Hippocampal formation (tissue), 2 donors: ENCODE measurements around the gene CNOT10.
A peak's percentile ranks its signal among the peaks of the same experiment; 100 is the strongest.
"Not testable (repeated sequence)": the region's sequence is repeated elsewhere in the genome, so short reads cannot be mapped to it uniquely, and the experiment has no call there.

Source experiments
- DNase-seq, 2 donors: peaks; one replicate each; lab custom pipeline; 2025; lab: John Stamatoyannopoulos, UW

CNOT10 gene

DNA sequence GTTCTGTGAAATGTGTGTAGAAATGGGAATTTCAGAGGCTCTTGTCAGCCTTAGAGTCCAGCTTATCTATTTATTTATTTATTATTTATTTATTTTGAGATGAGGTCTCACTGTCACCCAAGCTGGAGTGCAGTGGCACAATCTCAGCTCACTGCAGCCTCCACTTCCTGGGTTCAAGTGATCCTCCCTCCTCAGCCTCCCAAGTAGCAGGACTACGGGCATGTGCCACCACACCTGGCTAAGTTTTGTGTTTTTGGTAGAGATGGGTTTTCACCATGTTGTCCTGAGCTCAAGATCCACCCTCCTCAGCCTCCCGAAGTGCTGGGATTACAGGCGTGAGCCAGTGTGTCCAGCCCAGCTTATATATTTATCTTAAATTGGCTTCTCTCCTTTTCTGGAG lies 11.5 kb downstream of the CNOT10 start:
- DNase-seq = no peak

DNA sequence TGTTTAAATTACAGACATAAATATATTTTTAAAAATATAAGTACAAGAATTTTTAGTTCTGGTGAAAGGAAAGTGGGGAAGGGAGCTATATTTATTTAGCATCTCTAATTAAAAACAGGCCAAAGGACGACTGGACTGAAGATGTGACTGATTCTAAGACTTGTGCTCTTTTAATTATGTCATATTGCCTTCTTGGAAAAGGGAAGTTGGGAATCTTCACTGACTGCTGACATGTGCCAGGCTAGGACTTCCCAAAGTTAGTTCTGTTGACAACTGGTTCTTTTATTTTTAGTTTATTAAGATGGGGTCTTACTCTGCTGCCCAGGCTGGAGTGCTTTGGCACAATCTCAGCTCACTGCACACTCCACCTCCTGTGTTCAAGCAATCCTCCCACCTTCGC lies 13.5 kb downstream of the CNOT10 start:
- DNase-seq = no peak

- DNase-seq = no peak
Observed at GRCh38 chr3:32699429-32699828, 14.4 kb downstream of the CNOT10 start.

- DNase-seq = no peak
Observed at GRCh38 chr3:32700244-32700643, 15.3 kb downstream of the CNOT10 start.

DNA sequence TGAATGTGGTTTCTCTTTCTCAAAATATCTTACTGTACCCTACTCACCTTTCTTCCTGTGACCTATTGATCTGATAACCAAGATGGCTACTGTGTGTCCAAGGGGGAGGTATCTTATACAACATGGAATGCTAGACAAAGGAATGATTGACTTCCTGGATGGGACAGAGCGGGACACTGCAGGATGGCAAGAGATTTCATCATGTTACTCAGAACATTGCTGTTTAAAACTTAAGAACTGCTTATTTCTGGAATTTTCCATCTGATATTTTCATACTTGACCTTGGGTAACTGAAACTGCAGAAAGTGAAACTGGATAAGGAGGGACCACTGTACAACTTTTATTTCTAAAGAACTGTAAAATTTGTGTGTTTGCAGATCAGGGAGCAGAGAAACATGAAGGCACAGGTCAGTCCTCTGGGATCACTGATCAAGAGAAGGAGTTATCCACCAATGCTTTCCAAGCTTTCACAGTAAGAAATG lies 18.5 kb downstream of the CNOT10 start:
- DNase-seq = no peak

DNA sequence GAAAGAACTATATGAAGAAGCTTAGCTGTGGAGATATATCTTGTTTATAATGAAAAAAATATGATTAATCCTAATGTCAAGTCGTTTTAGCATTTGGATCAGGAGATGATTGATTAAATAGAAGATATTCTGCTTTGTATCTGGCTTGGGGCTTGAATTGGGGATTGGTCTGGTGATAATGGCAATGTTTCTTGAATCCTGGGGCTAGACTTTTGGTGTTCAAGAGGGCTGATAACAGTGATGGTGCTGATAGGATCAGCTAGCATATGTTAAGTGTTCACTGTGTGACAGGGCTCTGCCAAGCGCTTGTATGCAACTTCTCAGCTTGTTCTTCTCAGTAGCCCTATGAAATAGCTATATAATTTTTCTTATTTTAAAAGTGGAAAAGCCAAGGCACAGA lies 20.2 kb downstream of the CNOT10 start:
- DNase-seq = no peak

GRCh38 chr3:32706348-32707025 lies 21.5 kb downstream of the CNOT10 start:
- no peak for DNase-seq

GRCh38 chr3:32707026-32707370 lies 22.0 kb downstream of the CNOT10 start:
- DNase-seq = no peak

DNA sequence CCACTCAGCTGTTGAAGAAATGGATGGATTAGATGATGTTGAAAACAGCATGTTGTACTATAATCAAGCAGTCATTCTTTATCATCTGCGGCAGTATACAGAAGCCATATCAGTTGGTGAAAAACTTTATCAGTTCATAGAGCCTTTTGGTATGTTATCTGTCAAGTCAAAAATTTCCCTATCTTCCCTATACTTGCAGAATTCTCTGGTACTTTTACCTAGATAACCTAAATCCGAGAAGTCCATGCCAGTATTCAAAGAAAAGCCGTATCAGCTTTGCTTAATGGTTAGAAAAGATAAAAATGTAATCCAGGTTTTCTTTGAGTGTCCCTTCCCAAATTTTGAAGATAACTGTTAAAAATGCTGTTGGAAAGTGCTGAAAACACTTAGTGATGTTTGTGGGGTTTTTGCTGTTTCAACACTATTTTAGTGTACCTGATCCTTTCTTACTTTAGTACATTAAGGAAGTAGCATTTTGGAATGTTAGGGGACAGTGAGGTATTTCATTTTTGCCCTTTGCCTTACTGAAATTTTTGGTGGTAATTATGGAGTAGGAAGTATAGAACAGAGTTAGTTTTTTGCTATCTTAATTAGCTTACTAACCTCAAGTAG lies 23.8 kb downstream of the CNOT10 start:
- DNase-seq = no peak

- DNase-seq = no peak
Observed at GRCh38 chr3:32709346-32709745, 24.4 kb downstream of the CNOT10 start.

DNA sequence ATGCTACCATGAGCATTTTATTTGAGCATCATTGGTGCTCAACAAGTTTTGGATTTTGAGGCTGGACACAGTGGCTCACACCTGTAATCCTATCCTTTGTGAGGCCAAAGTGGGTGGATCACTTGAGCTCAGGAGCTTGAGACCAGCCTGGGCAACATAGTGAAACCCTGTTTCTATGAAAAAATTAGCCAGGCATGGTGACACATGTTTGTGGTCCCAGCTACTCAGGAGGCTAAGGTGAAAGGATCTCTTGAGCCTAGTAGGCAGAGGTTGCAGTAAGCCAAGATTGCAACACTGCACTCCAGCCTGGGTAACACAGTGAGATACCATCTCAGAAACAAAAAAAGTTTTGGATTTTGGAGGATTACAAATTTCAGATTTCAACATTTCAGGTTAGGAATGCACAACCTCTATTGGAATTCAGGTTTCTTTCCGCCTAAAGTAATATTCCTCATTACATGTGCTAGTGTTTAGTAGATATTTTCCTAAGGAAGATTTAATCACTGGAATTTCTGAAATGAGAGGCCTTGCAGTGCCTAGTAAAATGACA lies 27.6 kb downstream of the CNOT10 start:
- DNase-seq = no peak

DNA sequence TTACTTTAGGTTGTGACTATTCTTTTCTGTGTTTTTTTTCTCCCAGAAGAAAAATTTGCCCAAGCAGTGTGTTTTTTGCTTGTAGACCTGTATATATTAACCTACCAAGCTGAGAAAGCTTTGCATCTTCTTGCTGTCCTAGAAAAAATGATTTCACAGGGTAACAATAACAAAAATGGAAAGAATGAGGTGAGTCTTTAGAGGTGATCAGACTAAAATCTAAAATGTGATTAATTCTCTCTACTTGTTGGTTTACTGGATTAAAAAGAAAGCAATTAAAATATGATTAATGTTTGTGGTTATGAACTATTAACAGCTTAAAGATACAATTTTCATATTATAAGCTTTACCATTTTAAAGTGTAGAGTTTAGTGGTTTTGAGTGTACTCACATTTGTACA lies 28.2 kb downstream of the CNOT10 start:
- no peak for DNase-seq

DNA sequence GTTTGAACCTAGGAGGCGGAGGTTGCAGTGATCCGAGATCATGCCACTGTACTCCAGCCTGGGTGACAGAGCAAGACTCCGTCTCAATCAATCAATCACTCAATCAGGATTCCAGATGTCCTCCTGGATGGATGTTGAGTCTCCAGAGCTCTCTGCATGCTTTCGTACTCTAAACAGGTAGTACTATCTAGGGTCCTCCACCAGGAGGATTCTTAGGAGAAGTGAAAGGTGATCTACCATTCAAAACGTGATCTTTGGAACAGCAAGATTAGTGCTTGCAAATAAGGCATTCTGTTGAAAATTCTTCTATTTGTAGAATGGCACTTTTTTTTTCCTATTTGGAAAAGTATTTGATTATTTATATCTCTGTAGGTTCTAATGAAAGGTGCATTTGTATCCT lies 34.3 kb downstream of the CNOT10 start:
- DNase-seq = no peak

DNA sequence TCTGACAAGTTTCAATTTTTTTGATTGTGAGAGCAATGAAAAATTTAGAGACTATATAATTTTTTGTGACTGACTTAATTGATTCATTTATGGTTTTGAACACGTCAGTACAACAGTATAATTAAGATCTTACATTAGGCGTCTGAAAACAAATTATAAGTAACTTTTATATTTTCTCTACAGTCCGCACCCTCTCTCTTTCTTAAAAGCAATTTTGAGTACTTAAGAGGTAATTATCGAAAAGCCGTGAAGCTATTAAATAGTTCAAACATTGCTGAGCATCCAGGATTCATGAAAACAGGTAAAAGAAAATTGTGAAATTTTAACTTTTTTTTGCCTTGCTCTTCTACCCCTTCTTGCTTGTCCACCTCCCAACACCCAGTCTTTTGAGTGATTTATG lies 34.9 kb downstream of the CNOT10 start:
- no peak for DNase-seq

DNA sequence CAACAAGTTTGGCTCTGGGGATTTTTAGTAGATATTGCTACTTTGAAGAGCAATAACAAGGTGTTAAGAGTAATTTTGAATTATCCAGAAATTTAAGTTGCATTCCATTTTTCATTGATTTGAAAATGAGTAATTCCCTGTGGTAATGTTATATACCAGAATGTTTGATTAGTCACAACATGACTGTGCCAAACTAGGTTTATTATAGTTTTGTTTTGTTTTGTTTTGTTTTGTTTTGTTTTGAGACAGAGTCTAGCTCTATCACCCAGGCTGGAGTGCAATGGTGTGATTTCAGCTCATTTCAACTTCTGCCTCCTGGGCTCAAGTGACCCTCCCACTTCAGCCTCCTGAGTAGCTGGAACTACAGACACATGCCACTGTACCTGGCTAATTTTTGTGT lies 40.7 kb downstream of the CNOT10 start:
- DNase-seq = no peak

DNA sequence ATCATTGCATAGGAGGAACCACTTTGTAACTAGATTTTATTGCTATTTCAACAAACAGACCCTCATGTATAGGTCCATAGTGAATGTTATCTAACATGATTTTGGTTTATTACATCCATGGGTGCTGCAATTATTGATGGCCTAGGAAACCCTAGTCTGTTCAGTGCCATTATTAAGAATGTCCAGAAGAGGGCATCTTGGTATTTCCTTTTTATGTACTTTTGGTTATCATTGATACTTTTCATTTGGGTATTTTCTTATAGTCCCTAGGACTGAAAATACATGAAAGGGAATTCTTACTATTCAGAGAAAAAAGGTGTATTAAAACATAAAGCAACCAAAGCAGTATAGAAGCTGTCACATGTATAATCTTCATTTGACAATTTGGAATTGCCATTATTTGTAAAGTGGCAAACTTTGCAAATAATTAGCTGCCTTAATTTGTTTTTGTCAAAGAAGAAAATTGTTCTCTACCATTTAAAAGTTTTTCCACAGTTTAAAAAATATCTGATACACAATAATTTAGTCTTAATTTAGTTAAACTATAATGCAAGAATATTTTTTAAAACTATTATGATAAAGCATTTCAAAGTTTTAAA lies 48.7 kb downstream of the CNOT10 start:
- peak in 1 of 2 donors; percentile 24 for DNase-seq

- no peak for DNase-seq
Observed at GRCh38 chr3:32734756-32735155, 49.8 kb downstream of the CNOT10 start.

- not testable (repeated sequence) for DNase-seq
Observed at GRCh38 chr3:32743470-32743869, 58.5 kb downstream of the CNOT10 start.

DNA sequence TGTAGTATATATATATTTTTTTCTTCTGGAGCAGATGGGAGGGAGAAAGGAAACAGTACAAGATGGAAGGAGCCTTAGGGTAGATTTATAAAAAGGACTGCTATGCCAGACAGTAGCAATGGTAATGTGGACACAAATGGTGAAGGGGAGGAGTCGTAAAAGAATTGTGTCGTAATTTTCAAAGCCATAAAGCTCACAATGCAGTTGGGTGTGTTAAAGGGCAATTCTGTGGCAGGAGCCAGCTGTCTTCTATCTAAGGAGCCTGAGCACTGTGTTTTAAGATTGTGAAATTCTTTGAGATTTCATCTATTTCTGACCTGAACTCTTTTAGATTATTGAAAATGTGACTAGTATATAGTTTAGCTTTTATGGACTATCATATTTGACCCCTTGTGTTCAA lies 58.9 kb downstream of the CNOT10 start:
- no peak for DNase-seq

DNA sequence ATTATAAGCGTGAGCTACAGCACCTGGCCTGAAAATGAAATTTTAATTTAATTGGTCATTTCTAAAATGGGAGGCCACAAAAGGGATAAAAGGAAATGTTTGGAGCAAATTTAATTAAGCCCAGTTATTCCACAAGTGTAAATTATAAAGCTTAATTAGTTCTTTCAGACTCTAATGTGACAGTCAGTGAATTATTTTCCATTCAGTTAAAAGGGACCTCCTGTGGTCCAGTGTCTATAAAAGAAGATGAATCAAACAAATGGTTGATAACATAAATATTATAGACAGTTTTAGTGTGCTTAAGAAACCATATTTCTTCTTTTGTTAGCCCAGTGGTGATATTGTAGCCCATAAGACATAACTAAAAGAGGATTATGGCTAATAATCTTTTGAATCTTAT lies 66.4 kb downstream of the CNOT10 start:
- no peak for DNase-seq

DNA sequence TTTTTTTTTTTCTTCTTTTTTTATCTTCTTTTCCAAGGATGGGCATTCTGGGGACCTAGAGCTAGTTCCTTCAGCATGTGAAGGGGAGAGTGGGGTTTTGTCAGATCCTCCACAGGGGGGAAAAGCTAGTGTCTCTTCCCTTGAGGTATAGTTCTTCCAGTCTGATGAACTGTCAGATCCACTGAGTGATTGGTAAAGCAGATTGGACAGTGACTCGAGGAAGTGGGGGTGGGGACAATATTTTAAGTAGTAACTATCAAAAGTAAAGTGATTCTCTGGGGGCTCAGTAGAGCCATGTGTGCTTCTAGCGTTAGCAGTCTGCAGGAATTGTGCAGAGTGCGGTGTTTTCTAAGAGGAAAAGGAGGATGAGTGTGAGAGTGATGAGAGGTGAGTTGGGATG lies 70.8 kb downstream of the CNOT10 start:
- no peak for DNase-seq

DNA sequence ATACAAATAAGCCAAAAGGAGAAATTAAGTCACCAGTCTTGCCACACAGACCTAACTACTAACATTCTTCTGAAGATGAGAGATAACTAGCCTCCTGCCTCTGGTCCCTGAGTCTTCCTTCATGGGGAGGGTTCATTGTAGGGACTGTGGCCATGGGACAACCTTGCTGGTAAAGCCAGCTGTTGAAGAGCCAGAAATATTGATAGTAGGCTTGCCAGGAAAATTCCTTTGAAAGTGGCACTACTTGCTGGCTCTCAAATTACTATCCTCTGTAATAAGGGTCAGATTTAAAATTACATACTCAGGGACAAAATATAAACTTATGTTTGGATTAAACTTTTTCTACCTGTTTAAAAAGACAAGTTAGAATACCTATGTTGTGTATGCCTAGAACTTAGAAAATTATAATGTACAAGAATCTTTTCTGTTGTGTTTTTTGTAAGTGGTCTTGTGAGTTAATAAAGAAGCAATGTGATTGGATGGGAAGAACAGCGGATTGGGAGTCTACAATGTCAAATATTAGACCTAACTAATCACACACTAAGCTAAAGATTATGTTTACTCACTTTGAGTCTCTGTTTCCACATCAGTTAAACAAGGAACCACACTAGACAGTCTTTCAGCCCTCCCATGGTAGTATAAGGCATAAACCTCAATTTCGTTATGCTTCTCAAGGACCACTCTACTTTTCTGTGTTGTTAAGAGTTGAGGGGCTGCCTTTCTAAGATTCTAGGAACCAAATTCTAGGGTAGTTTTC lies 72.8 kb downstream of the CNOT10 start:
- DNase-seq = no peak

GRCh38 chr3:32758375-32758753 lies 73.4 kb downstream of the CNOT10 start:
- DNase-seq = no peak
